ENCODE measurements around the gene PRND. TPM values are rescaled to one million over a fixed set of nuclear protein-coding genes. Genes with fewer than 3 reads are reported as not detected.

The PRND gene
- total and polyA plus RNA-seq, 2 of the 13 experiments (the other 11 are each of a cell fraction or from before 2014, with no cell fraction given): not detected

GRCh38 chr20:4720041-4720976 lies 1.4 kb upstream of the PRND start (continued):
- TF ChIP-seq ZBTB42 (CRISPR knock-in tag; IDR thresholded peaks at IDR 0.05) (peak; percentile 91; the same call in 1 of the 2 replicates), PCBP1 (IDR thresholded peaks at IDR 0.05; ENCODE audit: borderline replicate concordance, low read depth, low read length) (no peak), TEAD3 (CRISPR knock-in tag; optimal IDR thresholded peaks at IDR 0.05; ENCODE audit: borderline replicate concordance) (peak; percentile 93), ZNF629 (CRISPR knock-in tag; conservative IDR thresholded peaks at IDR 0.05) (no peak), SALL1 (CRISPR knock-in tag; IDR thresholded peaks at IDR 0.05) (peak; percentile 67), ZNF317 (CRISPR knock-in tag; IDR thresholded peaks at IDR 0.05) (0 out of 2 replicates have a peak, but pooled peaks have one; percentile 40), IRF1 (CRISPR knock-in tag; IDR thresholded peaks at IDR 0.05; ENCODE audit: low read depth) (no peak), ZNF432 (CRISPR knock-in tag; IDR thresholded peaks at IDR 0.05; ENCODE audit: borderline replicate concordance) (no peak), ZFP36 (IDR thresholded peaks at IDR 0.05; ENCODE audit: borderline replicate concordance, low read depth, low read length, partially characterized antibody) (peak; percentile 44), PAX8 (CRISPR knock-in tag; IDR thresholded peaks at IDR 0.05; ENCODE audit: borderline replicate concordance) (no peak; the same call in 1 of the 2 replicates), NCOA2 (CRISPR knock-in tag; IDR thresholded peaks at IDR 0.05) (no peak), ISX (CRISPR knock-in tag; conservative IDR thresholded peaks at IDR 0.05) (no peak; the same call in 1 of the 2 replicates), ATM (IDR thresholded peaks at IDR 0.05; ENCODE audit: borderline replicate concordance) (no peak), PBX3 (CRISPR knock-in tag; IDR thresholded peaks at IDR 0.05; ENCODE audit: borderline replicate concordance) (no peak), HDAC1 (CRISPR knock-in tag; IDR thresholded peaks at IDR 0.05) (peak; percentile 73), THAP7 (CRISPR knock-in tag; IDR thresholded peaks at IDR 0.05) (no peak), TRIM22 (IDR thresholded peaks at IDR 0.05) (no peak), TCF12 (IDR thresholded peaks at IDR 0.05) (no peak), TCF12 (CRISPR knock-in tag; IDR thresholded peaks at IDR 0.05) (no peak), MTA3 (CRISPR knock-in tag; IDR thresholded peaks at IDR 0.05) (no peak), MIER2 (CRISPR knock-in tag; IDR thresholded peaks at IDR 0.05) (no peak; the same call in 1 of the 2 replicates), ZSCAN22 (CRISPR knock-in tag; IDR thresholded peaks at IDR 0.05) (no peak), ZNF556 (CRISPR knock-in tag; IDR thresholded peaks at IDR 0.05; ENCODE audit: borderline replicate concordance) (no peak), ZNF549 (CRISPR knock-in tag; IDR thresholded peaks at IDR 0.05) (no peak)

Measured in HepG2 (cell line).